Stimulated activated CD8-positive, alpha-beta memory T cell treated with anti-CD3 and anti-CD28 coated beads, Interleukin-4, amount 100 ng/mL, for 24 hours (primary cell): ENCODE data around the gene ST8SIA6.
"Not testable (repeated sequence)": the region's sequence is repeated elsewhere in the genome, so short reads cannot be mapped to it uniquely, and the experiment has no call there.

Source experiments
- DNase-seq: peaks from one replicate; pipeline ENCODE4 v3.0.0-alpha.2; 2020; ENCODE audit warnings: low read depth

ST8SIA6 gene

DNA sequence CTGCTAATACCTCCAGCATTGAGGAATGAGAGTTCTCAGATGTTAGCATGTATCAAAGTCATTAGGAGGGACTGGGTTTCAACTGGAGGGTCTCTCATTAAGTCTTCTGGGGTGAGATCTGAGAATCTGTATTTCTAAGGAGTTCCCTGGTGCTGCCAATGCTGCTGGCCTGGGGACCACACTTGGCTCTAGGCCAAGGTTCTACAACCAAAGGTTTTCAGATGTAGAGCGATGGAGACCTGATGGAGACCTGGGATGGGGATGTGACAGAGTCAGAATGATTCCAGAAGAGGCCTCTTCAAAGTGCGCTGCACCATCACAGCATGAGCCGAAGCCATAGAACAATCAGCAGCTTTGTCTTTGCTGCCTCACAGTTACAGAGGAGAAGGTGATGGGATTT, 27.2 kb downstream of the ST8SIA6 start:
- no peak for DNase-seq

DNA sequence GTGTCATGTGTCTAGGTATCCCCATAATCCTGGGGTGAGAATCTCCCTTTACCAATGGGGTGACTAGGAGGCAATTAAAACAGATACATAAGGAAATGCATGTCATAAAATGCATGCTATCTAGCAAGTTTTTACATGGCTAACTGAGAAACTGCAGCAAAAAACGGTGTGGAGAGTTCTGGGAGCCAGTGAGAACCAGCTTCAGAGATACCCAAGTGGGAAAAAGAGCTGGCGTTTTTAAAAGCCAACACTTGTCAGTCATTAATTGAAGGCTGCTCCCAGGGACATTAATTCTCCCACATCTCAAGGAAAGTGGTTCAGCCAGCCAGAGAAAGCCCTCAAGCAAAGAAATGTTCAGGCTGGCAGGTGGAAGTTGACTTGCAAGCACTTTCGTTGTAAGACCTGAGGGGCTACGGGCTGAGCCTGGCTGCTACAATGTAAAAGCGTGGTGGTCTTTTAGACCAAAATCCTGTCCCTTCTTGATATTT, 28.1 kb downstream of the ST8SIA6 start:
- DNase-seq: no peak

DNA sequence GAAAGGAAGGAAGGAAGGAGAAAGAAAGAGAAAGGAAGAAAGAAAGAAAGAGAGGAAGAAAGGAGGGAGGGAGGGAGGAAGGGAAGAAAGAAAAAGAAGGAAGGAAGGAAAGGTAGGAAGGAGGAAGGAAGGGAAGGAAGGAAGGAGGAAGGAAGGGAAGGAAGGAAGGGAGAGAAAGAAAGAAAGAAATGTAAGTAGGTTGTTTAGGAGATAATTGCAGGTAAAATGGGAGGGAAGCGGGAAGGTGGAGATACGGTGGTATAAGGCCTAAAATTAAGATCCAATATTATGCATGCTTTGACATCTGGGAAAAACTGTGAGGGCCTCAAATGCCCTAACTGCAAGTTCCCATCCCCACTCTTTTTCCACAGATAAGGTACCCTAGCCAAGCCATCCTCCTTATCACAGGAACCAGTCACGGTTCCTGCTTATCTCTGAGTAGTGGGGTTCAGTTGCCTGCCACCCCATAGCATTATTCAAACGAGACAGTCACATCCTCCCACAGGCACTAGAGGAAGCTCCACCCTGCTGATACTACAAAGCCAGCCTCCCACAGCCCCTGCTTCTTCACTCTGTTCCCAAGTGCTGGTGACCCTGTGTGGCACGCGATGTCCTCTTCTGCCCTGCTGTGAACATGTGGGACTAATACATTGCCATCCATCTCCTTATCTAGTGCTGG, 28.7 kb downstream of the ST8SIA6 start:
- peak; percentile 12 for DNase-seq

DNA sequence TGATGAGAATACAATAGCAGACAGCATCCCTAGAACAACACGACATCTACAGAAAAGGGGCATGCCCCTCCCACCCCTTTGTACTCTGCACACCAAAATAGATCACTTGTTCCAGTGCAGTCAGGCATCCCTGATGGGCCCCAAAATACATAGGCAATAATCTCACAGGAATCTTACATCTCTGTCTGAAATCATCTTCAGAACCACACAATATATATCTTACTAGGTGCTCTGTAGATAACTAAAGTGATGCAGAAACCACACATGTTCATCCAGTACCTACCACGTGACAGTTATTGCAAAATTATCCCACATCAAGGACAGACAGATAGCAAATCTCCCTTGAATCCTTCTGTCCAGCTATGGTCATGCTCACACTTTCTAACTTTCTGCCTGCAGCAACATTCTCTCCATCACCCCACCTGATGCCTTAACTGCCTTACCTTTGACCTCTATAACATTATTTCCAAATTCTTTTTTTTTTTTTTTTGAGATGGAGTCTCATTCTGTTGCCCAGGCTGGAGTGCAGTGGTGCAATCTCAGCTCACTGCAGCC, 30.7 kb downstream of the ST8SIA6 start:
- no peak for DNase-seq

DNA sequence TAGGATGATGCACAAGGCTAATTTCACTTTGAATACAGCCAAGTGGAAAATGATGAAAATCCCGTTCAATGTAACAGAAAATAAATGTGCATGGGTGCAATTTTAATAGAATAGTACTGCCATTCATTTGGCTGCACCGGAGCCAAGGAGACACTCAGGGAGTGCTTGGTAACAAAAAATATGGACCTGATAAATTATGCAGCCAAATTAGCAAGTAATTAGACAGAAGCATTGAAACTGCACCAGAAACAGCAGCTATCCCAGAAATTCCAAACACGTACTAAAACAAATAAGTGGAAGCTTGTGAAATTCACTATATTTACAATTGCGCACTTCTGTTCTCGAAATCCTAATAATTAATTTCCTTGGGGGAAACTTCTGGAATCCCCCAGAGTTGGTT, 31.5 kb downstream of the ST8SIA6 start:
- no peak for DNase-seq

DNA sequence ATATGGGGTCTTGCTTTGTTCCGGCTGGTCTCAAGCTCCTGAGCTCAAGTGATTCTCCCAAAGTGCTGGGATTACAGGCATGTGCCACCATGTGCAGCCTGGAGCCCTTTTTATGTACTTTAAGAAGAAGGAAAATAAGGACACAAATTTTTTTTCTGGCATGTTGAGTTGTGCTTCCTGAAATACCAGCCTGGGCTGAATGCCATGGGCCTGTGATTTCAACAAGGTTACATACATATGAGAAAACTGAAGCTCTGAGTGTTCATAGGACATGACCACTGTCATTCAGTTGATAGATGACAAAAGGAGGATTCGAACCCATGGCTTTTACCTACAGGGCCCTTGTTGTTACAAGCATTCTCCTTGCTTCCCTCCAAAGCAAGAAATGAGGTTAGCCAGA, 36.1 kb downstream of the ST8SIA6 start:
- DNase-seq: no peak

DNA sequence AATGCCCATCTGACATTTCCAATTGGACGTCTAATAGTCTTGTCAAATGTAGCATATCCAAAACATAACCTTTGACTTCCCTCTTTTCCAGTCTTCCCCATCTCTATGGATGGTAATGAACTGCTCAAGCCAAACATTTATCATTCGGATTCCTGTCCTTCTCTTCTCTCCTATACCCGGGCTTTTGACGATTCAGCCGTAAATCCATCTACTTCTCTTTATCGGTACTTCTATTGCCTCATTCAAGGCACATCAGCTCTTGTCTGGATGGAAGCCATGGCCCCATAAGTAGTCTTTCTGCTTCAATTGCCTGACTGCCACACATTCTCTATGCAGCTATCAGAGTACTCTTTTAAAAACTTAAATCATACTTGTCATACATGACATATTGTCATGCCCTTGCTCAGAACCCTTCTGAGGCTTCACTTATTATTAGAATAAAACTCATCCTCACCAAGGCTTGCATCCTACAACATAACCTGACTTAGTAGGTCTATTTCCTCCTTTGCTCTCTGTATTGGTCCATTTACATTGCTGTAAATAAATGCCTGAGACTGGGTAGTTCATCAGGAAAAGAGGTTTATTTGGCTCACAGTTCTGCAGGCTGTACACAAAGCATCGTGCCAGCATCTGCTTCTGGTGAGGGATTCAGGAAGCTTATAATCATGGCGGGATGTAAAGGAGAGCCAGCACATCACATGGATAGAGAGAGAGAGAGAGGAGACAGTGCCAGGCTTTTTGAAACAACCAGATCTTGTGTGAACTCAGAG, 37.8 kb downstream of the ST8SIA6 start:
- DNase-seq: no peak

DNA sequence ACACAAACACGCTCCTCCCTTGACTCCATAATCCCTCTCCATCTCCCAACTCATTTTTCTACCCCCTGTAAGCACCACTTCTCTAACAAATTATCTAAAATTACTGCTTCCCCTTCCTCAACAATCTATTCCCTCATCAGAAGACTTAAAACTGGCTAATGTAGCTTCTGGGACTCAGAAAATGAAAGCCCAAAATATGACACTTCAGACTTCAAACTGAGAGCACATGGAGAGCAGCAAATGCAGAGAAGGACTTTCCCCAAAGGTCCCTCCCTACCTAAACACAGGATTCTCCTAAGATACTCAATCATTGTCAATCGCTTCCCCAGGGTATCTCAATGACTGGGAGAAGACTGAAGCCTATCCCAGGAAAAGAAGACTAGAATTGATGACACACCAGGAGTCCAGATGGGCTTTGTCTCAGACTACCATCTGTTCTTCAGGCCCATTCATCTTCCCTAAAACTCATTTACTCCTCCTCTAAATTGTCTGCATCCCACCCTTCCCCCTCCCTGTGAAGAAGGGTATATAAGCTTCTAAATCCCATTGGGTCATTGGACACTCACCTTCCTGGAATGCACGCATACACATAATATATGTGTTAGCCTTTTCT, 39.2 kb downstream of the ST8SIA6 start:
- DNase-seq: no peak

DNA sequence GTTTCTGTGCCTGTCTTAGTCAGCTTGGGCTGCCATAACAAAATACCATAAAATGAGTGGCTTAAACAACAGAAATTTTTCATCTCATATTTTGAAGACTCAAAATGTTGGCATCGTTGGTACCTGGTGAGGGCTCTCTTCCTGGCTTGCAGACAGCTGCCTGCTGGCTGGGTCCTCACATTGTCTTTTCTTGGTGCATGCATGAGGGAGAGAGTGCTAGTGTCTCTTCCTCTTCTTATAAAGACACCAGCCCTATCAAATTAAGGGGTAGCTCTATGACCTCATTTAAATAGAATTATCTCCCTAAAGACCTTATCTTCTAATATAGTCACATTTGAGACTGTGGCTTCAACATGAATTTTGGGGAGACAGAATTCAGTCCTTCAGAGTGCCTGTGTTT, 39.9 kb downstream of the ST8SIA6 start:
- no peak for DNase-seq

DNA sequence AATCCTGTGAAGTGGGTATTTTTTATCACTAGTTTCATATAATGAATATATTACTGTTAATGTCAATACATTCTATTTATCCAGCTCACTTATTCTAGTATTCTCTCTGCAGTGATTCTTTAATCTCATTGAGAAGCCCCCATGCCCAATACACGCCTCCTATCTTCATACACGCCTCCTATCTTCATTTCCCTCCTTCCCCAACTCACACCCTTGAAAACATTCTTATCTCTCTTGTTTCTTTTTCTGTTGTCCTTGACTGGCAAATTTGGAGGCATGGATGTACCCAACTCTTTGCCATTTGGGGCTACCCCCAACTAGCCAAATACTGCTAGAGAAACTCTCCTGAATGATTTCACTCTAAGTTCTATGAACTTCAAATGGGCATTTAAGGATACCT, 40.5 kb downstream of the ST8SIA6 start:
- DNase-seq: no peak

DNA sequence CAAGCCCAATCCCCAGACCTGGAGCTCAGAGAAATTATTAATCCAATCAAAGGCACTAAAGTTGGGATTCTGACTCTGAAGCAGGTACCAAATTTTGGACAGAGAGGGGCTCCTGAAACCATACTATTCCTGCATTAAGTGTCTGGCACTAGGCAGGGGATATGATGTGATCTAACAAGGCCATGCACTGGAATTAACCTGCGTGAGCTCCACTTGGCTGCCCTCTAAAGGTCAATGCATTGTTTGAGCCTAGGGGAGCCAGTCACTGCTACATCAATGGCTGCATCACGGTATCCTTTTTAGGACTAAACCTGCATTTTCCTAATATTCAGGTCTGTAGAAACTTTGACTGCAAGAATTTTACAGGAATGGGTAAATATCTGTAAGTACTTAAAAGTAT, 42.1 kb downstream of the ST8SIA6 start:
- DNase-seq: no peak

DNA sequence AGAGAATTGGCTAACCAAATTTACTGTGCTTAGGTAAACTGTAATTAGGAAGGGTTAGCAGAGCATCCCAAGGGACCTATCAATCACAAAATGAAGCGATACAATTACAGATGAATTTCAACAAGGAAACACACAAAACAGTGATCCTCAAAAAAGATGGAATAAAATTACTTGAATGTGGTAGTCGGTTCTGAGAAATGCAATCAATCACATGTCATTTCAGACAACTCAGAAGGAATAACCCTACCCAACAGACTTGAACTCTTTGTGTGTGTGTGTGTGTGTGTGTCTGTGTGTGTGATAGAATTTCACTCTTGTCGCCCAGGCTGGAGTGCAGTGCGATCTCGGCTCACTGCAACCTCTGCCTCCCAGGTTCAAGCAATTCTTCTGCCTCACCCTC, 43.5 kb downstream of the ST8SIA6 start:
- DNase-seq: no peak

DNA sequence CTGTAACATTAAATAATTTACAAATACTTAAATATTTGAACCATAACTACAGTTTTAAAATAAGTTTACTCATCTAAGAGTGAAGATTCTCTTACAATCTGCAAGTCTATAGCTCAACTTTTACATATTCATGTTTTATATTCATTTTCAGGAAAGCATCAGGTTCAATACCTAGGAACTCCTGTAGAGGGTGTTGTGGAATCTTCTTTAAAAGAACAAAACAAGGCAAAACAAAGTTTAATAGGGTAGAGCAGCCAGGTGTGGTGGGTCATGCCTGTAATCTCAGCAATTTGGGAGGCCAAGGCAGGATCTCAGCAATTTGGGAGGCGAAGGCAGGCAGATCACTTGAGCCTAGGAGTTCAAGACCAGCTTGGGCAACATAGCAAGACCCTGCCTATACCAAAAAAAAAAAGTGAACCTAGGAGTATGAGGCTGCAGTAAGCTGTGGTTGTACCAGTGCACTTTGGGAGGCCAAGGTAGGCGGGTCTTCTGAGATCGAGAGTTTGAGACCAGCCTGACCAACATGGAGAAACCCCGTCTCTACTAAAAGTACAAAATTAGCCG, 45.1 kb downstream of the ST8SIA6 start:
- DNase-seq: no peak

DNA sequence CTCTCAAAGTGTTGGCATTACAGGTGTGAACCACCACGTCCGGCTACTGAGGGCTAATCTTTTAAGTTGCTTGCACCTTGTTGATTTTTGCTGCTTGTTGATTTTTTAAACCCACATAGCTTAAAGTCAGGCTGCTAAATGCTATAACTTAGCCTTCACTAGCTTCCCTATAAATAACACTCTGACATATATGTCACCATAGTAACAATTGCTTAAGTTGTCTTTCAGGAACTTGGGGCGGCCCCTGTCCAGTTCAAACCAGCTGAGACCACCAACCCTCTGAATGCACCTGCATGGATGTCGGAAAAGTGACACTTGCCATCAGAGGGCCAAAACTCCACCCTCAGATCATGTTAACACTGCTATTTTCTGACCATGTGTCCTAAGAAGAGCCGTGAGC, 47.3 kb downstream of the ST8SIA6 start:
- DNase-seq: no peak

DNA sequence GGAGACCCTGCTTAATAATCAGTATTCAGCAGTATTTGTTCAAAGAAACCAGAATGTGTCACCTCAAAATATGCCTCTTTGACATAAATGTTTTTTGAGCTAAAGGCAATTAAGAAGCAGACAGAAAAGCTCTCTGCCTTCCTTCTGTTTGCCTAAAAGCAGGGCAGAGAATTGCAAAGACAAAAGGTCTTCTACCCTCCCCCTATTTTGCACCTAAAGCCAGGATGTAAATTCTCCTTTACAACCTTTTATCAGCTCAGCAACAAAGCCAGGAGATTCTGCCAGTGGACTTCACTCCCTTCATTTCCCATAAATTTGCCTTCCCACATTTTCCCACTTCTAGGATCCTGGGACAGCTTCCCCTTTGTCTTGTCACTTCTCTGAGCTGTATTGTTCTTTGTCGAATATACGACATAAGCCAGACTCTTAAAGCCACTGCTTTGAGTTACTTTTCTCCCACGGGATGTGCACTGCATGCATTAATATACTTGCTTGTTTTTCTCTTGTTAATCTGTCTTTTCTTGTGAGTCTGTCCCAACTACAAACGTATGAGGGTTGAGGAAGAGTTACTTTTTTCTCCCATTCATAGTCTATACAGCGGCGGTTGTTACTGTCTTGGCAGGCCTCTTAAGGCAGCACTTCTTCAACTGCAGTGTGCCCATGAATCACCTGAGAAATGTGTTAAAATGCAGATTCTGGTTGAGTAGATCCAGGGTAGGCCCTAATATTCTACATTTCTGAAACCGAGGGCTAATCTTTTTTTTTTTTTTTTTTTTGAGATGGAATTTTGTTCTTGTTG, 48.2 kb downstream of the ST8SIA6 start:
- no peak for DNase-seq

DNA sequence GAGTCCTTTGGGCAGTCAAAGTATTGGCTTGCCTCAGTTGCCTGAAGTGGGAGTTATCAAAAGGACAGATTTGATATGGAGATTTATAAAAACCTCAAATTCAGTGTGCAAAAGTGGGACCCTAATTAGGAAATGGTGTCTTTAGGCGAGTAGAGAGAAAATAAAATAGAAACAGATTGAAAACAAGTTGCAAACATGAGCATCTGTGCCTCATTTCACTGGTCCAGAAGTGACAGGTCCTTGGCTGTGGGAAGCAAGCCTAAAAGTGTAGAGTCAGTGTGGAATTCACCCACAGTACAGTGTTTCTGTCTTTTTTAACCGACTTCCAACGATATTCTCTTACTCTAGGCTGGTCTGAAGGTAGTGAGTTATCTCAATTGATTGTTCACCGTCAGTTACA, 51.2 kb downstream of the ST8SIA6 start:
- DNase-seq: no peak

DNA sequence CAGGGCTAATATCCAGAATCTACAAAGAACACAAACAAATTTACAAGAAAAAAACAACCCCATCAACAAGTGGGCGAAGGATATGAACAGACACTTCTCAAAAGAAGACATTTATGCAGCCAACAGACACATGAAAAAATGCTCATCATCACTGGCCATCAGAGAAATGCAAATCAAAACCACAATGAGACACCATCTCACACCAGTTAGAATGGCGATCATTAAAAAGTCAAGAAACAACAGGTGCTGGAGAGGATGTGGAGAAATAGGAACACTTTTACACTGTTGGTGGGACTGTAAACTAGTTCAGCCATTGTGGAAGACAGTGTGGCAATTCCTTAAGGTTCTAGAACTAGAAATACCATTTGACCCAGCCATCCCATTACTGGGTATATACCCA, 52.4 kb downstream of the ST8SIA6 start:
- not testable (repeated sequence) for DNase-seq

DNA sequence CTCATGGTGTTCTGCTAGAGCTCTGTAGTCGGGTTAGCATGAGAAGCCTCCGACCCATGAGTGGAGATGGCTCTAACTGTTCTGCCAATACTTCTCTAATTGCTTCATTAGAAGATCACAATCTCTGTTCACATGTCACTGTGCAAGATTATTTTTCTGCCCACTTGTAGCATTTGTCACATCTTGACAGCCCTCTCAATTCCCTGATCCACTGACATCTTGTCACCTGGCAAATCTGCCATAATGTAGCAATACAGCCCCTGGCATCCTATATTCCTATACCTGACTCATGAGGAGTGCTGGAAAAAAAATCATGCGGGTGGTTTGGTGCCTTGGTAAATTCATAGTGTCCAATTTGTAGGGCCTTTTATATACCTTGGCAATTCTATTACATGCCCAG, 58.4 kb downstream of the ST8SIA6 start:
- DNase-seq: no peak

DNA sequence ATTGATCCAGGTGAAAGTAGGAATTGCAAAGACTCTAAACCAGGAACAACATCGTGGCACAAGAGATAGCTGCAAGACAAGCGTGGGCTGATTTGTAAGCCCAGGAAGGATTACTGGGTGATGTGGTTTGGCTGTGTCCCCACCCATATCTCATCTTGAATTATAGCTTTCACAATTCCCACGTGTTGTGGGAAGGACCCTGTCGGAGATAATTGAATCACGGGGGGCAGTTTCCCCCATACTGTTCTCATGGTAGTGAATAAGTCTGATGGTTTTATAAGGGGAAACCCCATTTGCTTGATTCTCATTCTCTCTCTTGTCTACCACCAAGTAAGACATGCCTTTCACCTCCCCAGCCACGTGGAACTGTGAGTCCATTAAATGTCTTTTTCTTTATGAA, 59.5 kb downstream of the ST8SIA6 start:
- DNase-seq: peak; percentile 5

DNA sequence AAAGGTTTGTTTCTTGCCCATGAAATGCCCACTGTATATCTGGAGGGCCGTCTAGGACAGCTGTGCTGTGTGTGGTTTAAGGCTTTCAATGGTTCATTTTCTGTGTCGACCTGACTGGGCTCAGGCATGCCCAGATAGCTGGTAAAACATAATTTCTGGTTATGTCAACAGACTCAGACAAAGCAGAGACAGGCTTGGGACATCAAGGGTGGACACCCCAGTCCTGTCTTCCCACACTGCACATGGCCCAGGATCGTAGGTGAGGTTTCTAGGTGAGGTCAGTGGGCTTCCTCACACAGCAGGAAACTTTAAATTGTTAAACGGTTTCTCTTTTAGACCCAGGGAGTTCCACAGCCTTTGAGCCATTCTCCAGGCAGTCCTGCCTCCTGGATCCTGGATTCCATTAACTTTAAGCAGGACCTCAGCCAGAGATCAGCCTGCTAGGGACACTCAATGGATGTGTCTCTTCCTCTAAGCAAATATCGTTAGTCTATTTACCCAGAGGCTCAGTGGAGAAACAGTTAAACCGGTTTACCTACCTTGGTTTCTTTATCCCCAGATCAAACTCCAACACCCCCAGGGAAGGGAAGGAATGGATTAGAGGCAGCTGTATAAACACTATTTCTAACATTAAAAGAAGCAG, 66.4 kb downstream of the ST8SIA6 start:
- no peak for DNase-seq

DNA sequence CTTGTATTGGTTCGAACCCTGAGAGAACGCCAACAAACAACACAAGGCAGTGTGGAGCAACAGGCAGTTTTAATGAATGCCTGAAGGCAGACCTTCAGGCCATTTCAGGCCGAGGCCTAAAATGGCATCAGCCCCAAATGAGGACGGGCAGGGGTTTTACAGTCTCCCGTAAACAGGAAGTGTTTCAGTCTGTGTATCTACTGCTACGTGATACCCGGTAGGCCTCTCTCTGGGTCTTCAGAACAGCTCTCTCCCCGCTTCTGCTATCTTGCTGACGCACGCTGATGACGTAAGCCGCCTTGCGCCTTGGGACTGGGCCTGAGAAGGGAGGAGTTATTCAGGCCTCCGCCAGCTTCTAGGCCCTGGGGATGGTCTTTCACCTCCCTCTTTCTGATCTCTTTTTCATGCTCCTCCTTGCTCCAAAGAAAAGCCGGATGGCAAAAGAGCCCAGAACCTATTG, 67.7 kb downstream of the ST8SIA6 start:
- DNase-seq: no peak
